Mesenchymal stem cell (in vitro differentiated cells and primary cell): ENCODE data around the gene MAP6D1.
A peak's percentile ranks its signal among the peaks of the same experiment; 100 is the strongest.

Experiments
- DNase-seq: peaks from one replicate; pipeline ENCODE4 v3.0.0-alpha.2; 2013
- H2AFZ ChIP-seq: one replicate; pipeline ENCODE4 v1.6.1; 2013; ENCODE audit warnings: low read depth, mild to moderate bottlenecking, control low read depth, inconsistent platforms, low read length, moderate library complexity
- H2AK5ac ChIP-seq: 2 replicates; pipeline ENCODE4 v1.6.1; 2013; ENCODE audit warnings: low read length, moderate library complexity, mild to moderate bottlenecking, inconsistent platforms; ENCODE audit not compliant: severe bottlenecking
- H2BK120ac ChIP-seq: one replicate; pipeline ENCODE4 v1.6.1; 2013; ENCODE audit warnings: low read depth, mild to moderate bottlenecking, inconsistent platforms, low read length, moderate library complexity
- H2BK12ac ChIP-seq, 2 experiments: one replicate each; pipeline ENCODE4 v1.6.1; 2013; ENCODE audit warnings: inconsistent platforms in 2 of 2, low read length in 2 of 2, mild to moderate bottlenecking in 2 of 2, moderate library complexity in 2 of 2, control low read depth in 1 of 2
- H2BK15ac ChIP-seq: one replicate; pipeline ENCODE4 v1.6.1; 2013; ENCODE audit warnings: mild to moderate bottlenecking, low read depth, inconsistent platforms; ENCODE audit not compliant: poor library complexity, severe bottlenecking
- H2BK5ac ChIP-seq: 2 replicates; pipeline ENCODE4 v1.6.1; 2013; ENCODE audit warnings: low read depth, mild to moderate bottlenecking, low read length, control low read depth, inconsistent platforms; ENCODE audit not compliant: poor library complexity, severe bottlenecking
- H3K14ac ChIP-seq, 2 experiments: one replicate each; pipeline ENCODE4 v1.6.1; 2013; ENCODE audit warnings: inconsistent platforms in 2 of 2, low read length in 2 of 2, control low read depth in 1 of 2, mild to moderate bottlenecking in 1 of 2, moderate library complexity in 1 of 2
- H3K18ac ChIP-seq, 2 experiments: one replicate each; pipeline ENCODE4 v1.6.1; 2013; ENCODE audit warnings: inconsistent platforms in 2 of 2, low read length in 2 of 2, control low read depth in 1 of 2, low read depth in 1 of 2, mild to moderate bottlenecking in 1 of 2
- H3K23ac ChIP-seq, 2 experiments: one replicate each; pipeline ENCODE4 v1.6.1; 2013; ENCODE audit warnings: inconsistent platforms in 2 of 2, low read length in 2 of 2, mild to moderate bottlenecking in 2 of 2, moderate library complexity in 2 of 2, control low read depth in 1 of 2
- H3K27ac ChIP-seq: 2 replicates; pipeline ENCODE4 v1.5.1; 2013; ENCODE audit warnings: mild to moderate bottlenecking, moderate library complexity, low read length, control low read depth, inconsistent platforms; ENCODE audit not compliant: poor library complexity, severe bottlenecking
- H3K27me3 ChIP-seq, 2 experiments: 2 replicates each; pipeline versions ENCODE4 v1.6.1 to v1.7.0; 2013; ENCODE audit warnings: low read length in 2 of 2, mild to moderate bottlenecking in 2 of 2, moderate library complexity in 2 of 2, control low read depth in 1 of 2, inconsistent platforms in 1 of 2; ENCODE audit not compliant: control insufficient read depth in 1 of 2, insufficient read depth in 1 of 2
- H3K36me3 ChIP-seq, 2 experiments: 2 replicates each; pipeline versions ENCODE4 v1.6.1 to v1.7.0; 2013; ENCODE audit warnings: low read length in 2 of 2, control low read depth in 1 of 2, inconsistent platforms in 1 of 2, low read depth in 1 of 2, mild to moderate bottlenecking in 1 of 2; ENCODE audit not compliant: insufficient read depth in 2 of 2, control insufficient read depth in 1 of 2
- H3K4ac ChIP-seq, 2 experiments: one replicate each; pipeline ENCODE4 v1.6.1; 2013; ENCODE audit warnings: inconsistent platforms in 2 of 2, low read length in 2 of 2, mild to moderate bottlenecking in 2 of 2, moderate library complexity in 2 of 2, control low read depth in 1 of 2, low read depth in 1 of 2
- H3K4me1 ChIP-seq: 2 replicates; pipeline ENCODE4 v1.6.1; 2013; ENCODE audit warnings: low read depth, low read length, control low read depth; ENCODE audit not compliant: control insufficient read depth, insufficient read depth
- H3K4me2 ChIP-seq: 2 replicates; pipeline ENCODE4 v1.6.1; 2013; ENCODE audit warnings: low read length, mild to moderate bottlenecking, inconsistent platforms; ENCODE audit not compliant: poor library complexity, severe bottlenecking
- H3K4me3 ChIP-seq, 2 experiments: 2 replicates each; pipeline versions ENCODE4 v1.5.1 to v1.7.0; 2013; ENCODE audit warnings: low read length in 2 of 2, mild to moderate bottlenecking in 2 of 2, control low read depth in 1 of 2, low read depth in 1 of 2; ENCODE audit not compliant: insufficient read depth in 1 of 2
- H3K79me1 ChIP-seq: replicated peaks from 2 replicates; pipeline ENCODE4 v1.6.1; 2013; ENCODE audit warnings: mild to moderate bottlenecking, control low read depth, low read length, inconsistent platforms; ENCODE audit not compliant: poor library complexity, severe bottlenecking
- H3K9ac ChIP-seq: 2 replicates; pipeline ENCODE4 v1.7.0; 2013; ENCODE audit warnings: mild to moderate bottlenecking, low read length, moderate library complexity
- H3K9me3 ChIP-seq: 2 replicates; pipeline ENCODE4 v1.7.0; 2013; ENCODE audit warnings: mild to moderate bottlenecking, low read length; ENCODE audit not compliant: control insufficient read depth
- H4K8ac ChIP-seq: one replicate; pipeline ENCODE4 v1.6.1; 2013; ENCODE audit warnings: inconsistent platforms, mild to moderate bottlenecking, low read length, moderate library complexity
- H4K91ac ChIP-seq: one replicate; pipeline ENCODE4 v1.6.1; 2013; ENCODE audit warnings: mild to moderate bottlenecking, low read length, inconsistent platforms
- WGBS: methylation state at CpG from one replicate; pipeline ENCODE4 v1.1.7; 2013; ENCODE audit warnings: mixed read lengths; 5-methylcytosine and 5-hydroxymethylcytosine counted together

The MAP6D1 gene

GRCh38 chr3:183800243-183800863, 25.0 kb downstream of the MAP6D1 start:
- Histone ChIP-seq H2BK12ac (no peak overlapping the region), H3K4ac (no peak overlapping the region), H3K4me1 (no peaks in the 10 kb centered on the region), H3K9me3 (no peaks in the 10 kb centered on the region), H4K91ac (no peak overlapping the region), H2BK15ac (no peak overlapping the region), H2AFZ (no peak overlapping the region), H3K23ac (no peak overlapping the region), H2BK5ac (no peak overlapping the region), H3K9ac (no peak overlapping the region), H3K79me1 (peaks cover 20% of the 10 kb centered on the region), H3K14ac (no peak overlapping the region), H3K27me3 (no peaks in the 10 kb centered on the region), H3K4me3 (no peak overlapping the region), H3K27ac (no peak overlapping the region), H4K8ac (no peak overlapping the region), H3K18ac (no peak overlapping the region), H3K4me2 (no peak overlapping the region), H2AK5ac (no peak overlapping the region), H2BK120ac (no peak overlapping the region), H3K36me3 (peaks cover 60 to 83% of the 10 kb centered on the region in 2 experiments)
- 81% methylated on average over 8 of the region's 8 CpGs for WGBS
- DNase-seq = no peak

GRCh38 chr3:183799461-183799860, 25.9 kb downstream of the MAP6D1 start:
- Histone ChIP-seq H3K4me1 (no peaks in the 10 kb centered on the region), H2AFZ (no peak overlapping the region), H3K18ac (no peak overlapping the region), H3K27ac (no peak overlapping the region), H2BK120ac (no peak overlapping the region), H3K79me1 (peaks cover 24% of the 10 kb centered on the region), H4K8ac (no peak overlapping the region), H3K9ac (no peak overlapping the region), H3K23ac (no peak overlapping the region), H3K27me3 (no peaks in the 10 kb centered on the region), H2BK5ac (no peak overlapping the region), H3K36me3 (peaks cover 54 to 77% of the 10 kb centered on the region in 2 experiments), H3K4ac (no peak overlapping the region), H3K9me3 (no peaks in the 10 kb centered on the region), H2BK12ac (no peak overlapping the region), H4K91ac (no peak overlapping the region), H2AK5ac (no peak overlapping the region), H2BK15ac (no peak overlapping the region), H3K4me2 (no peak overlapping the region), H3K14ac (no peak overlapping the region), H3K4me3 (no peak overlapping the region)
- 97% methylated on average over 5 of the region's 5 CpGs for WGBS
- no peak for DNase-seq

- H3K36me3 ChIP-seq = peaks cover 47 to 74% of the 10 kb centered on the region in 2 experiments
- H3K9ac ChIP-seq = no peak overlapping the region
- H3K14ac ChIP-seq = no peak overlapping the region
- no peak overlapping the region for H2BK5ac ChIP-seq
- H2BK15ac ChIP-seq = no peak overlapping the region
- no peak overlapping the region for H3K18ac ChIP-seq
- DNase-seq = no peak
- no peak overlapping the region for H3K27ac ChIP-seq
- H3K9me3 ChIP-seq = no peaks in the 10 kb centered on the region
- H2AFZ ChIP-seq = no peak overlapping the region
- no peak overlapping the region for H3K4ac ChIP-seq
- no peaks in the 10 kb centered on the region for H3K4me1 ChIP-seq
- no peak overlapping the region for H4K8ac ChIP-seq
- H4K91ac ChIP-seq = no peak overlapping the region
- no peak overlapping the region for H2BK12ac ChIP-seq
- no peak overlapping the region for H2AK5ac ChIP-seq
- H3K79me1 ChIP-seq = peaks cover 22% of the 10 kb centered on the region
- H3K4me2 ChIP-seq = no peak overlapping the region
- H3K4me3 ChIP-seq = no peak overlapping the region
- H2BK120ac ChIP-seq = no peak overlapping the region
- 94% methylated on average over 9 of the region's 9 CpGs for WGBS
- peak overlapping the region in 1 of 2 experiments; percentile 2 for H3K23ac ChIP-seq
- no peaks in the 10 kb centered on the region for H3K27me3 ChIP-seq
These were observed 27.4 kb downstream of the MAP6D1 start for GRCh38 chr3:183797996-183798395.

GRCh38 chr3:183796372-183796771, 29.0 kb downstream of the MAP6D1 start:
- Histone ChIP-seq H3K23ac (no peak overlapping the region), H3K4me1 (no peaks in the 10 kb centered on the region), H3K4me2 (no peak overlapping the region), H4K8ac (no peak overlapping the region), H3K4me3 (no peak overlapping the region), H3K36me3 (peaks cover 41 to 74% of the 10 kb centered on the region in 2 experiments), H2BK5ac (no peak overlapping the region), H3K9me3 (no peaks in the 10 kb centered on the region), H2AK5ac (no peak overlapping the region), H4K91ac (no peak overlapping the region), H2BK15ac (no peak overlapping the region), H3K9ac (no peak overlapping the region), H2BK120ac (no peak overlapping the region), H3K27ac (no peak overlapping the region), H3K27me3 (no peaks in the 10 kb centered on the region), H3K14ac (no peak overlapping the region), H2BK12ac (no peak overlapping the region), H3K79me1 (peaks cover 20% of the 10 kb centered on the region), H3K18ac (no peak overlapping the region), H3K4ac (no peak overlapping the region), H2AFZ (no peak overlapping the region)
- 98% methylated on average over 4 of the region's 6 CpGs for WGBS
- DNase-seq = no peak
